PFSK-1 (cell line): ENCODE data around the gene PRUNE1.
A peak's percentile ranks its signal among the peaks of the same experiment; 100 is the strongest.

Experiments
- FOXP2 ChIP-seq: optimal IDR thresholded peaks from 2 replicates; pipeline ENCODE3; 2011; ENCODE audit warnings: borderline replicate concordance, control low read depth, inconsistent platforms; ENCODE audit not compliant: insufficient read depth; ENCODE audit errors: extremely low read length, extremely low read depth
- POLR2AphosphoS5 ChIP-seq: IDR thresholded peaks from 2 replicates; pipeline ENCODE4 v1.6.1; 2012; ENCODE audit warnings: low read depth, mild to moderate bottlenecking, control low read depth, low read length, moderate library complexity
- SIN3A ChIP-seq: IDR thresholded peaks from 2 replicates; pipeline ENCODE4 v1.6.1; 2012; ENCODE audit warnings: mild to moderate bottlenecking, low read length, moderate library complexity, borderline replicate concordance; ENCODE audit not compliant: insufficient read depth
- TAF1 ChIP-seq: IDR thresholded peaks from 2 replicates; pipeline ENCODE4 v1.6.1; 2012; ENCODE audit warnings: low read length, control low read depth, borderline replicate concordance; ENCODE audit not compliant: insufficient read depth
- TF ChIP-seq, protein P1 (sequence below), 2 experiments: IDR thresholded peaks; 2 replicates each; pipeline versions ENCODE4 v1.6.1 to v1.8.0; 2011 to 2012; ENCODE audit warnings: low read depth in 2 of 2, low read length in 2 of 2, control low read depth in 1 of 2, inconsistent platforms in 1 of 2, mild to moderate bottlenecking in 1 of 2, moderate library complexity in 1 of 2; ENCODE audit not compliant: insufficient read depth in 1 of 2

PRUNE1 gene

DNA sequence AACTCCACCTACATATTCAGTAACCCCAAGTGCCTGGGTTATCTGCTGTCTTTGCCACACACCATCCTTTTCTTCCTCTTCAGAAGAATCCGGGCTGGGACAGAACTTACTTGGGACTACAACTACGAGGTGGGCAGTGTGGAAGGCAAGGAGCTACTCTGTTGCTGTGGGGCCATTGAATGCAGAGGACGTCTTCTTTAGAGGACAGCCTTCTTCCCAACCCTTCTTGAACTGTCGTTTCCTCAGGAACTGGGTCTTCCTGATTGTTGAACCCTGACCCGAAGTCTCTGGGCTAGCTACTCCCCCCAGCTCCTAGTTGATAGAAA lies 44.1 kb upstream of the PRUNE1 start:
- no peak for TF ChIP-seq FOXP2

GRCh38 chr1:150965605-150966004 lies 42.6 kb upstream of the PRUNE1 start:
- TF ChIP-seq TAF1 (no peak), POLR2AphosphoS5 (peak; percentile 42; the same call in 1 of the 2 replicates), FOXP2 (no peak), SIN3A (no peak)
- TF ChIP-seq, protein P1, sequence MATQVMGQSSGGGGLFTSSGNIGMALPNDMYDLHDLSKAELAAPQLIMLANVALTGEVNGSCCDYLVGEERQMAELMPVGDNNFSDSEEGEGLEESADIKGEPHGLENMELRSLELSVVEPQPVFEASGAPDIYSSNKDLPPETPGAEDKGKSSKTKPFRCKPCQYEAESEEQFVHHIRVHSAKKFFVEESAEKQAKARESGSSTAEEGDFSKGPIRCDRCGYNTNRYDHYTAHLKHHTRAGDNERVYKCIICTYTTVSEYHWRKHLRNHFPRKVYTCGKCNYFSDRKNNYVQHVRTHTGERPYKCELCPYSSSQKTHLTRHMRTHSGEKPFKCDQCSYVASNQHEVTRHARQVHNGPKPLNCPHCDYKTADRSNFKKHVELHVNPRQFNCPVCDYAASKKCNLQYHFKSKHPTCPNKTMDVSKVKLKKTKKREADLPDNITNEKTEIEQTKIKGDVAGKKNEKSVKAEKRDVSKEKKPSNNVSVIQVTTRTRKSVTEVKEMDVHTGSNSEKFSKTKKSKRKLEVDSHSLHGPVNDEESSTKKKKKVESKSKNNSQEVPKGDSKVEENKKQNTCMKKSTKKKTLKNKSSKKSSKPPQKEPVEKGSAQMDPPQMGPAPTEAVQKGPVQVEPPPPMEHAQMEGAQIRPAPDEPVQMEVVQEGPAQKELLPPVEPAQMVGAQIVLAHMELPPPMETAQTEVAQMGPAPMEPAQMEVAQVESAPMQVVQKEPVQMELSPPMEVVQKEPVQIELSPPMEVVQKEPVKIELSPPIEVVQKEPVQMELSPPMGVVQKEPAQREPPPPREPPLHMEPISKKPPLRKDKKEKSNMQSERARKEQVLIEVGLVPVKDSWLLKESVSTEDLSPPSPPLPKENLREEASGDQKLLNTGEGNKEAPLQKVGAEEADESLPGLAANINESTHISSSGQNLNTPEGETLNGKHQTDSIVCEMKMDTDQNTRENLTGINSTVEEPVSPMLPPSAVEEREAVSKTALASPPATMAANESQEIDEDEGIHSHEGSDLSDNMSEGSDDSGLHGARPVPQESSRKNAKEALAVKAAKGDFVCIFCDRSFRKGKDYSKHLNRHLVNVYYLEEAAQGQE (IDR thresholded peaks at IDR 0.05; ENCODE audit: insufficient read depth in 1 of 2, low read depth in 2 of 2, low read length in 2 of 2), result no peak

DNA sequence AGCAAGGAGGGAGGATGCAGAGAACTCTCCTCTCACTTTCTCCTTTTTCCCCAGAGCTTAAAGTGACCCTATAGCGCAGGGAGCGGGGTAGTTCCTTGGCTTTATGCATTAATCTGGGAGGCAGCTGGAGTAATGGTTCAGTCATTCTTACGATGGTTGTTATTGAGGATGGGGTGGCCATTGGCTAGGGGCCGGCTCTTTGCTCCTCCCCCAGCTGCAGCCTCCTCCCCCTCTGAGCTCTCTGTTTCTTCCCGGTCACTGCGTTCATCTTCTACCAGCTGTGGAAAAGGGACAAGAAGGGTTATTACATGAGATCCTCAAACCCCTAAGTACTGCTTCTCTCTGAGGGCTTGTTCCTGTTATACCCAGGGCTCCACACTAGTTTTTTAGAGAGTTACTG lies 42.2 kb upstream of the PRUNE1 start:
- no peak for TF ChIP-seq FOXP2
- TF ChIP-seq SIN3A, result no peak
- no peak; the same call in 1 of the 2 replicates for TF ChIP-seq POLR2AphosphoS5
- TF ChIP-seq TAF1, result no peak
- TF ChIP-seq, protein P1 (IDR thresholded peaks at IDR 0.05; ENCODE audit: insufficient read depth in 1 of 2, low read depth in 2 of 2, low read length in 2 of 2), result no peak

DNA sequence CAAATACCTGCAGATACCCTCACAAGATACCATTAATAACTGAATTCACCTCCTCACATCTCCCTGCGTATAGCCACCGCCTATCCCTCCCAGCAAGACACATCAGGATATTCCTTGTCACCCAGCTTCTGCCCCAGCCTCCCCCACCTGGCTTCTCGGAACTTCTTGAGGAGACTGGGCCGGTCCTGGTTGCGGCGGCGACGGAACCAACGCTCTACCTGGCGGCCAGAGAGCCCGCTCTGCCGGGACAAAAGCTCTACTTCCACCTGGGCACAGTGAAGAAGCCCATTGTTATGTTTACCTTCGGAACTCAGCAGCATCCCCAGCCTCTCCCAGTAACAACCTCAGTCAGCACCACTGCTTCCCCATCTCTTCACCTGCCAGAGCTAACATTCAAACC lies 40.3 kb upstream of the PRUNE1 start:
- TF ChIP-seq FOXP2, result no peak
- TF ChIP-seq SIN3A, result no peak
- no peak for TF ChIP-seq TAF1
- TF ChIP-seq, protein P1 (IDR thresholded peaks at IDR 0.05; ENCODE audit: insufficient read depth in 1 of 2, low read depth in 2 of 2, low read length in 2 of 2), result no peak
- TF ChIP-seq POLR2AphosphoS5, result no peak

GRCh38 chr1:150968491-150968890 lies 39.8 kb upstream of the PRUNE1 start:
- TF ChIP-seq, protein P1 (IDR thresholded peaks at IDR 0.05; ENCODE audit: insufficient read depth in 1 of 2, low read depth in 2 of 2, low read length in 2 of 2), result no peak
- TF ChIP-seq FOXP2 (no peak), TAF1 (no peak), POLR2AphosphoS5 (no peak), SIN3A (no peak)
